ENCODE data around the gene COX7B.

The COX7B gene

DNA sequence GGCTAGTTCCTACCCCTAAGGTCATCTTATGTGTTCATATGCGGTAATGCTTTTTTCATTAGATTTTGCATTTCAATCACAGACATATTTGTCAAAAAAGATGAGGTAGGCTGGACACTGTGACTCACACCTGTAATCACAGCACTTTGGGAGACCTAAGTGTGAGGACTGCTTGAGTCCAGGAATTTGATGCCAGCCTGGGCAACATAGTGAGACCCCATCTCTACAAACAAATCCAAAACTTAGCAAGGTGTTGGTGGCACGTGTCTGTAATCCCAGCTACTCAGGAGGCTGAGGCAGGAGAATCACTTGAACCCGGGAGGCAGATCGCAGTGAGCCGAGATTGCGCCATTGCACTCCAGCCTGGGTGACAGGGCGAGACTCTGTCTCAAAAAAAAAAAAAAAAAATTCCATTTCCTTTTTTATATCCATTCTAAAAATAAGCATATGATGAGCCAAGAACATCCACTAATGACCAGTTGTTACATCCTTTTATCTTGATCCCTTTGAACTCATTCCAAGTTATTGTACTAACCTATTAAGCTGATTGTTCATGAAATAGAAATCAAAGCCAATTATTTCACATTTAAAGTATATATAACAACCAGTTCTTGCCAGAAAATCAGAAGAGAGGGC is 46.8 kb downstream of the COX7B start:
- no peak for DNase-seq

- DNase-seq = no peak
These were observed 47.3 kb downstream of the COX7B start for GRCh38 chrX:77946571-77946970.

DNA sequence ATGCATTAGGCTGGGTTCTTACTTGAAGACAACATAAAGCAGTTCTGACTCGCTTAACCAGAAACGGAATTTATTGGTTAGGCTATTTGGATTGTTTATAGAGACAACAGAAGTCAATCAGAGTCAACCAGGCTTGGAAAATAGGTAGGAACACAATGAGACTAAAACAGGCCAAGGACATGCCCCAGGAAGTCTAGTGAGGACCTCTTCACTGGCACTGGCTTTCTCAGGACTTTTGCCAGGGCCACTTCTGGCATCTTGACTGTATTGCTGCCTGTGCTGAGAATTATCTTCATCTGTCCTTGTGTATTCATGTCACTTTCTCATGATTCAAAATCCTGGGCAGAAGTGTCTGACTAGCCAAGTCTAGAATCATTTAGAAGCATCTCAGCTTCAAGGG is 50.6 kb downstream of the COX7B start:
- DNase-seq = no peak

DNA sequence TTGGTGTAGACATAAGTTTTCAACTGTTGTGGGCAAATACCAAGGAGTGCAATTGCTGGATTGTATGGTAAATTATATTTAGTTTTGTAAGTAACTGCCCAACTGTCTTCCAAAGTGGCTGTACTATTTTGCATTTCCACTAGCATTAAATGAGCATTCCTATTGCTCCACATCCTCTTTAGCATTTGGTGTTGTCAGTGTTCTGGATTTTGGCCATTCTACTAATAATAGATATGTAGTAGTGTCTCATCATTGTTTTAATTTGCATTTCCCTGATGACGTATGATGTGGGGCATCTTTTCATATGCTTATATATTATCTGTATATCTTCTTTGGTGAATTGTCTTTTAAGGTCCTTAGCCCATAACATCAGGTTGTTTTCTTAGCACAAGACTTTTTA is 52.9 kb downstream of the COX7B start:
- DNase-seq = no peak

- DNase-seq = no peak
These were observed 54.0 kb downstream of the COX7B start for GRCh38 chrX:77953302-77953701.

- no peak for DNase-seq
These were observed 54.4 kb downstream of the COX7B start for GRCh38 chrX:77953708-77954107.

All from activated T-cell treated with anti-CD3 and anti-CD28 coated beads, Interleukin-2, amount 50 U/mL, for 1 hour (primary cell).